ENCODE results near the gene SLC5A9. TPM values are rescaled to one million over a fixed set of nuclear protein-coding genes. Genes with fewer than 3 reads are reported as not detected.

The SLC5A9 gene
- total and polyA plus RNA-seq, 2 of the 13 experiments (the other 11 are each of a cell fraction or from before 2014, with no cell fraction given), result 42.0 to 65.0 TPM

- H3K27me3 ChIP-seq (ENCODE audit: control insufficient read depth in 1 of 2, insufficient read depth in 2 of 2, low read length in 2 of 2), result no peaks in the 10 kb centered on the region; a peak in 1 of 5 replicates
- DNase-seq (ENCODE audit: low spot score), result peak; percentile 45
- WGBS (ENCODE audit: low lambda C conversion rate), result 16% methylated on average over 6 of the region's 7 CpGs
- H3K79me2 ChIP-seq (ENCODE audit: insufficient read depth, low read length), result no peaks in the 10 kb centered on the region
- peak; percentile 76 for ATAC-seq
- intact Hi-C loops (cut with micrococcal nuclease; ENCODE audit: unreplicated experiment) (loop anchor here (1.0 kb wide), 1 partner anchor 93 kb away; no protein-coding TSS in a partner anchor), in situ Hi-C loops (cut with HindIII; ENCODE audit: extremely low pct_ligation_motif_present, low pct_unique_long_range_greater_than_20kb) (loop anchor here (5.0 kb wide), 1 partner anchor 95 kb away; no protein-coding TSS in a partner anchor)
- H3K4me1 ChIP-seq (ENCODE audit: insufficient read depth, low read length), result no peaks in the 10 kb centered on the region
- ChIA-PET POLR2A (no interaction called here), CTCF (ENCODE audit: low intra/inter-chr PET ratio, low total read pairs) (interaction anchor here (0.8 to 5.2 kb wide), 4 partner anchors 35 to 108 kb away, joined by 4 to 138 read pairs (median 13); no protein-coding TSS in a partner anchor)
- no peak overlapping the region for H3K27ac ChIP-seq (ENCODE audit: extremely low read length, insufficient read depth, low read length)
- no peaks in the 10 kb centered on the region for H3K9me3 ChIP-seq (ENCODE audit: low read length)
- no peak overlapping the region for H2AFZ ChIP-seq (ENCODE audit: low read length)
- H3K4me2 ChIP-seq (ENCODE audit: low read depth, low read length), result no peak overlapping the region
- no peak for TF ChIP-seq ZNF558 (CRISPR knock-in tag; IDR thresholded peaks at IDR 0.05; ENCODE audit: borderline replicate concordance)
- TF ChIP-seq STAG1 (CRISPR knock-in tag; IDR thresholded peaks at IDR 0.05), result peak; percentile 86
- TF ChIP-seq SMC3 (IDR thresholded peaks at IDR 0.05; ENCODE audit: low read length), result peak; percentile 93
- no peak for TF ChIP-seq KMT2B (CRISPR knock-in tag; IDR thresholded peaks at IDR 0.05)
- TF ChIP-seq ZBTB39 (CRISPR knock-in tag; IDR thresholded peaks at IDR 0.05), result no peak
- peak; percentile 76 for TF ChIP-seq CEBPB (IDR thresholded peaks at IDR 0.05; ENCODE audit: borderline replicate concordance, low read depth, low read length)
- TF ChIP-seq RAD21 (CRISPR knock-in tag; IDR thresholded peaks at IDR 0.05), result peak; percentile 71; the same call in 1 of the 2 replicates
- no peak for TF ChIP-seq ZNF432 (CRISPR knock-in tag; IDR thresholded peaks at IDR 0.05; ENCODE audit: borderline replicate concordance)
- TF ChIP-seq CTCF (CRISPR knock-in tag; IDR thresholded peaks at IDR 0.05), result peak; percentile 85
- FAIRE-seq, result peak; percentile 55
- no peak overlapping the region for H3K9ac ChIP-seq (ENCODE audit: insufficient read depth, low read depth, low read length)
- no TSS peak for BruUV-seq (replicated peaks)
- H3K36me3 ChIP-seq (replicated peaks in 1 of 2; ENCODE audit: control insufficient read depth in 1 of 2, insufficient read depth in 2 of 2, low read length in 2 of 2), result no peaks in the 10 kb centered on the region
- no peaks in the 10 kb centered on the region for H4K20me1 ChIP-seq (ENCODE audit: insufficient read depth, low read length)
- H3K4me3 ChIP-seq (replicated peaks in 1 of 3; ENCODE audit: insufficient read depth in 1 of 3, low read depth in 2 of 3, low read length in 3 of 3), result no peak overlapping the region
Measured at GRCh38 chr1:48202030-48202752, 20.3 kb upstream of the SLC5A9 start.
